Body of pancreas (tissue), 4 donors: ENCODE data around the gene VDAC2.
"Not testable (repeated sequence)": the region's sequence is repeated elsewhere in the genome, so short reads cannot be mapped to it uniquely, and the experiment has no call there.

Experiments used
- POLR2A ChIP-seq, 3 donors: fragments of 450-650 bp; IDR thresholded peaks; one replicate each; pipeline ENCODE4 v1.6.1; 2016; ENCODE audit warnings: antibody characterized with exemption in 3 of 3, mild to moderate bottlenecking in 2 of 3
- TF ChIP-seq, protein P1 (sequence below), 7 experiments: fragments of 450-650 bp in 4 of 7; fragments of 200-600 bp in 3 of 7; sonication (generic) in 3 of 7; IDR thresholded peaks; one replicate each; pipeline ENCODE4 v1.5.1; 2016 to 2019; ENCODE audit warnings: antibody characterized with exemption in 7 of 7

- TF ChIP-seq, protein P1, sequence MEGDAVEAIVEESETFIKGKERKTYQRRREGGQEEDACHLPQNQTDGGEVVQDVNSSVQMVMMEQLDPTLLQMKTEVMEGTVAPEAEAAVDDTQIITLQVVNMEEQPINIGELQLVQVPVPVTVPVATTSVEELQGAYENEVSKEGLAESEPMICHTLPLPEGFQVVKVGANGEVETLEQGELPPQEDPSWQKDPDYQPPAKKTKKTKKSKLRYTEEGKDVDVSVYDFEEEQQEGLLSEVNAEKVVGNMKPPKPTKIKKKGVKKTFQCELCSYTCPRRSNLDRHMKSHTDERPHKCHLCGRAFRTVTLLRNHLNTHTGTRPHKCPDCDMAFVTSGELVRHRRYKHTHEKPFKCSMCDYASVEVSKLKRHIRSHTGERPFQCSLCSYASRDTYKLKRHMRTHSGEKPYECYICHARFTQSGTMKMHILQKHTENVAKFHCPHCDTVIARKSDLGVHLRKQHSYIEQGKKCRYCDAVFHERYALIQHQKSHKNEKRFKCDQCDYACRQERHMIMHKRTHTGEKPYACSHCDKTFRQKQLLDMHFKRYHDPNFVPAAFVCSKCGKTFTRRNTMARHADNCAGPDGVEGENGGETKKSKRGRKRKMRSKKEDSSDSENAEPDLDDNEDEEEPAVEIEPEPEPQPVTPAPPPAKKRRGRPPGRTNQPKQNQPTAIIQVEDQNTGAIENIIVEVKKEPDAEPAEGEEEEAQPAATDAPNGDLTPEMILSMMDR (IDR thresholded peaks at IDR 0.05) = not testable (repeated sequence)
- not testable (repeated sequence) for TF ChIP-seq POLR2A (IDR thresholded peaks at IDR 0.05)
Observed at GRCh38 chr10:75194625-75195024, 16.0 kb upstream of the VDAC2 start.
